Measurements from ENCODE around the gene ANXA9. TPM values are rescaled to one million over a fixed set of nuclear protein-coding genes. Genes with fewer than 3 reads are reported as not detected.

Gene ANXA9
- total RNA-seq, 5 donors from 2014 or later (not counting 1 experiment from before 2014, with no cell fraction given), result 0.15 to 0.16 TPM; not detected in 3

GRCh38 chr1:151039521-151039920 is 57.4 kb downstream of the ANXA9 start:
- H3K9me3 Mint-ChIP-seq, result no peaks in the 10 kb centered on the region
- peaks cover 20% of the 10 kb centered on the region for H3K36me3 Mint-ChIP-seq
- DNase-seq (no peak), ATAC-seq (replicated peaks in 1 of 4) (no peak)
- ChIA-PET POLR2A (no interaction called here), CTCF (interaction anchor here in 1 of 2 donors (1.1 kb wide), 1 partner anchor 35 kb away, joined by 6 read pairs; no protein-coding TSS in a partner anchor)
- peaks cover 23 to 34% (median 24%) of the 10 kb centered on the region in 3 donors for H3K4me1 Mint-ChIP-seq
- Histone ChIP-seq H3K27ac (ENCODE audit: low read length) (no peak overlapping the region), H3K27me3 (replicated peaks in 1 of 2; ENCODE audit: control insufficient read depth in 2 of 2, extremely low read depth in 1 of 2, insufficient read depth in 2 of 2, low read length in 1 of 2) (no peaks in the 10 kb centered on the region), H3K36me3 (ENCODE audit: control insufficient read depth in 2 of 2, extremely low read depth in 1 of 2, insufficient read depth in 1 of 2, low read length in 1 of 2) (peaks cover 0 to 13% of the 10 kb centered on the region in 2 donors), H3K4me3 (ENCODE audit: control insufficient read depth in 1 of 2, extremely low read depth in 1 of 2, low read length in 1 of 2) (no peak overlapping the region), H3K9me3 (no peaks in the 10 kb centered on the region), H3K4me1 (ENCODE audit: control insufficient read depth in 1 of 2, extremely low read depth in 1 of 2, insufficient read depth in 2 of 2, low read length in 2 of 2) (peaks cover 0 to 3% of the 10 kb centered on the region in 2 experiments)
- H3K27me3 Mint-ChIP-seq, result no peaks in the 10 kb centered on the region
- H3K4me3 Mint-ChIP-seq, result no peak overlapping the region
- no peak overlapping the region for H3K27ac Mint-ChIP-seq
- WGBS (ENCODE audit: insufficient coverage), result 97% methylated on average over 3 of the region's 3 CpGs

GRCh38 chr1:151043163-151043562 is 61.1 kb downstream of the ANXA9 start:
- Mint-ChIP-seq H3K36me3 (peaks cover 10% of the 10 kb centered on the region), H3K4me1 (peaks cover 31 to 38% (median 32%) of the 10 kb centered on the region in 3 donors), H3K9me3 (no peaks in the 10 kb centered on the region), H3K27ac (peak overlapping the region; percentile 50 to 68), H3K27me3 (no peaks in the 10 kb centered on the region), H3K4me3 (no peak overlapping the region)
- CTCF ChIA-PET, result interaction anchor here in 1 of 2 donors (0.6 to 1.8 kb wide), 3 partner anchors 19 to 57 kb away, joined by 3 to 7 read pairs (median 3); partner anchors contain the start of gene GABPB2
- Histone ChIP-seq H3K4me1 (ENCODE audit: control insufficient read depth in 1 of 2, extremely low read depth in 1 of 2, insufficient read depth in 2 of 2, low read length in 2 of 2) (peaks cover 4 to 20% of the 10 kb centered on the region in 2 experiments), H3K27me3 (replicated peaks in 1 of 2; ENCODE audit: control insufficient read depth in 2 of 2, extremely low read depth in 1 of 2, insufficient read depth in 2 of 2, low read length in 1 of 2) (no peaks in the 10 kb centered on the region), H3K9me3 (no peaks in the 10 kb centered on the region), H3K4me3 (ENCODE audit: control insufficient read depth in 1 of 2, extremely low read depth in 1 of 2, low read length in 1 of 2) (no peak overlapping the region), H3K27ac (ENCODE audit: low read length) (no peak overlapping the region), H3K36me3 (ENCODE audit: control insufficient read depth in 2 of 2, extremely low read depth in 1 of 2, insufficient read depth in 1 of 2, low read length in 1 of 2) (peaks cover 0 to 5% of the 10 kb centered on the region in 2 donors)
- POLR2A ChIA-PET, result no interaction called here
- no CpG with 5 or more reads among the region's 1 CpG for WGBS (ENCODE audit: insufficient coverage)
- ATAC-seq (replicated peaks in 1 of 4), result no peak
- DNase-seq, result no peak

Other genes starting within 250 kb of the ANXA9 start
- 10 to 100 TPM; 72.4 to 94.7 (median 92.9) TPM for gene CTSS, start 216.5 kb upstream of the ANXA9 start, total RNA-seq
- 10 to 100 TPM in 2 of 5 donors, 1 to 10 TPM in 3; 6.1 to 14.1 (median 7.3) TPM for gene CTSK, start 174.0 kb upstream of the ANXA9 start, total RNA-seq
- gene ARNT, start 105.7 kb upstream of the ANXA9 start, total RNA-seq, result 10 to 100 TPM; 37.3 to 38.7 (median 37.9) TPM
- not detected for gene CTXND2, start 95.2 kb upstream of the ANXA9 start, total RNA-seq
- gene SETDB1, start 55.9 kb upstream of the ANXA9 start, total RNA-seq, result 10 to 100 TPM; 44.5 to 72.6 (median 62.5) TPM
- gene CERS2, start 7.5 kb upstream of the ANXA9 start, total RNA-seq, result 100 to 1,000 TPM in 4 of 5 donors, 10 to 100 TPM in 1; 74.3 to 153 (median 135) TPM
- gene MINDY1, start 24.6 kb downstream of the ANXA9 start, total RNA-seq, result 10 to 100 TPM; 15.3 to 26.8 (median 19.0) TPM
- gene PRUNE1, start 26.2 kb downstream of the ANXA9 start, total RNA-seq, result 10 to 100 TPM; 15.3 to 31.3 (median 24.9) TPM
- 1 to 10 TPM in 3 of 5 donors, under 1 TPM in 2; 0.54 to 2.6 (median 2.2) TPM for gene BNIPL, start 54.3 kb downstream of the ANXA9 start, total RNA-seq
- 1 to 10 TPM in 4 of 5 donors, under 1 TPM in 1; 0.61 to 4.8 (median 3.3) TPM for gene C1orf56, start 65.5 kb downstream of the ANXA9 start, total RNA-seq
- 100 to 1,000 TPM; 419 to 475 (median 450) TPM for gene CDC42SE1, start 77.3 kb downstream of the ANXA9 start, total RNA-seq
- gene MLLT11, start 78.1 kb downstream of the ANXA9 start, total RNA-seq, result 1 to 10 TPM; 3.6 to 4.9 (median 3.9) TPM
- 10 to 100 TPM; 29.6 to 41.3 (median 32.5) TPM for gene GABPB2, start 88.5 kb downstream of the ANXA9 start, total RNA-seq
- 10 to 100 TPM in 1 of 5 donors, 1 to 10 TPM in 4; 2.5 to 11.5 (median 8.5) TPM for gene SEMA6C, start 164.3 kb downstream of the ANXA9 start, total RNA-seq
- gene TNFAIP8L2, start 174.4 kb downstream of the ANXA9 start, total RNA-seq, result 10 to 100 TPM in 3 of 5 donors, 1 to 10 TPM in 2; 3.7 to 41.2 (median 38.8) TPM
- 1 to 10 TPM in 3 of 5 donors, under 1 TPM in 2; 0.68 to 3.2 (median 2.3) TPM for gene LYSMD1, start 183.6 kb downstream of the ANXA9 start, total RNA-seq
- 10 to 100 TPM; 35.4 to 60.4 (median 52.4) TPM for gene SCNM1, start 183.9 kb downstream of the ANXA9 start, total RNA-seq
- gene TMOD4, start 193.7 kb downstream of the ANXA9 start, total RNA-seq, result 1 to 10 TPM; 1.9 to 6.2 (median 5.3) TPM
- gene VPS72, start 207.9 kb downstream of the ANXA9 start, total RNA-seq, result 10 to 100 TPM; 50.2 to 84.5 (median 58.9) TPM
- gene PIP5K1A, start 216.3 kb downstream of the ANXA9 start, total RNA-seq, result 10 to 100 TPM; 39.2 to 52.7 (median 48.0) TPM

Data from T-cell (primary cell).